GM18870 (cell line): Measurements from ENCODE around the gene MROH7.

ENCODE experiments used
- ATAC-seq: cut with Tn5 transposase; IDR thresholded peaks from one replicate; pipeline ENCODE4 v1.9.1; 2021; ENCODE audit warnings: moderate library complexity; ENCODE audit not compliant: unreplicated experiment

MROH7 gene

GRCh38 chr1:54649921-54650320 is 8.3 kb downstream of the MROH7 start:
- no peak for ATAC-seq

- ATAC-seq: no peak
These were observed 8.8 kb downstream of the MROH7 start for GRCh38 chr1:54650417-54650816.

- no peak for ATAC-seq
These were observed 10.0 kb downstream of the MROH7 start for GRCh38 chr1:54651608-54652007.

- ATAC-seq: no peak
These were observed 10.6 kb downstream of the MROH7 start for GRCh38 chr1:54652168-54652567.

- ATAC-seq: no peak
These were observed 11.4 kb downstream of the MROH7 start for GRCh38 chr1:54653036-54653435.

- no peak for ATAC-seq
These were observed 16.8 kb downstream of the MROH7 start for GRCh38 chr1:54658164-54658913.

- no peak for ATAC-seq
These were observed 22.1 kb downstream of the MROH7 start for GRCh38 chr1:54663725-54664124.

GRCh38 chr1:54664364-54664763 is 22.8 kb downstream of the MROH7 start:
- no peak for ATAC-seq

- ATAC-seq: no peak
These were observed 24.3 kb downstream of the MROH7 start for GRCh38 chr1:54665852-54666251.

GRCh38 chr1:54666333-54666732 is 24.7 kb downstream of the MROH7 start:
- no peak for ATAC-seq

GRCh38 chr1:54667797-54668196 is 26.2 kb downstream of the MROH7 start:
- ATAC-seq: no peak

- ATAC-seq: no peak
These were observed 27.0 kb downstream of the MROH7 start for GRCh38 chr1:54668567-54668966.

GRCh38 chr1:54671985-54672608 is 30.5 kb downstream of the MROH7 start:
- no peak for ATAC-seq

GRCh38 chr1:54678776-54679643 is 37.4 kb downstream of the MROH7 start:
- no peak for ATAC-seq

- ATAC-seq: no peak
These were observed 38.1 kb downstream of the MROH7 start for GRCh38 chr1:54679706-54680105.

GRCh38 chr1:54680387-54680786 is 38.8 kb downstream of the MROH7 start:
- ATAC-seq: no peak

GRCh38 chr1:54681358-54681757 is 39.8 kb downstream of the MROH7 start:
- no peak for ATAC-seq

GRCh38 chr1:54683453-54683852 is 41.9 kb downstream of the MROH7 start:
- no peak for ATAC-seq

GRCh38 chr1:54685335-54685905 is 43.8 kb downstream of the MROH7 start:
- no peak for ATAC-seq

- no peak for ATAC-seq
These were observed 44.6 kb downstream of the MROH7 start for GRCh38 chr1:54686155-54686554.

- no peak for ATAC-seq
These were observed 53.2 kb downstream of the MROH7 start for GRCh38 chr1:54694771-54695170.
